Measurements from ENCODE around the gene TEX10. TPM values are rescaled to one million over a fixed set of nuclear protein-coding genes. Genes with fewer than 3 reads are reported as not detected.

The TEX10 gene
- total RNA-seq, 1 experiment from 2014 or later: 31.1 TPM

- Histone ChIP-seq H3K36me3 (ENCODE audit: control insufficient read depth, insufficient read depth, low read length) (no peaks in the 10 kb centered on the region), H3K9me3 (no peaks in the 10 kb centered on the region), H3K4me3 (ENCODE audit: low read depth, low read length) (no peak overlapping the region), H3K27me3 (replicated peaks; ENCODE audit: control insufficient read depth, insufficient read depth, low read length) (no peaks in the 10 kb centered on the region), H3K4me1 (no peaks in the 10 kb centered on the region)
- no TSS peak for BruUV-seq (replicated peaks)
- peaks cover 81% of the 10 kb centered on the region for H3K36me3 Mint-ChIP-seq (ENCODE audit: insufficient read depth, unreplicated experiment)
- DNase-seq: no peak
- no peaks in the 10 kb centered on the region for H3K9me3 Mint-ChIP-seq (ENCODE audit: unreplicated experiment)
- no peak overlapping the region for H3K4me3 Mint-ChIP-seq (ENCODE audit: unreplicated experiment)
- intact Hi-C loops (cut with micrococcal nuclease; ENCODE audit: unreplicated experiment): no loop called here
- no peak overlapping the region for H3K27ac Mint-ChIP-seq (ENCODE audit: unreplicated experiment)
- POLR2A ChIA-PET: no interaction called here
- CTCF ChIA-PET: no interaction called here
- TF ChIP-seq CTCF (IDR thresholded peaks at IDR 0.05; ENCODE audit: insufficient read depth in 1 of 2, low read depth in 1 of 2, low read length in 1 of 2, severe bottlenecking in 1 of 2, unreplicated experiment in 1 of 2): no peak
- no peaks in the 10 kb centered on the region for H3K27me3 Mint-ChIP-seq (ENCODE audit: insufficient read depth, unreplicated experiment)
- H3K4me1 Mint-ChIP-seq (ENCODE audit: low read depth, unreplicated experiment): no peaks in the 10 kb centered on the region
Observed at GRCh38 chr9:100307080-100307479, 45.7 kb downstream of the TEX10 start.

GRCh38 chr9:100306283-100306682, 46.5 kb downstream of the TEX10 start:
- no peaks in the 10 kb centered on the region for H3K9me3 ChIP-seq
- peaks cover 82% of the 10 kb centered on the region for H3K36me3 Mint-ChIP-seq (ENCODE audit: insufficient read depth, unreplicated experiment)
- no peak overlapping the region for H3K4me3 ChIP-seq (ENCODE audit: low read depth, low read length)
- H3K4me1 Mint-ChIP-seq (ENCODE audit: low read depth, unreplicated experiment): no peaks in the 10 kb centered on the region
- ChIA-PET POLR2A (no interaction called here), CTCF (no interaction called here)
- intact Hi-C loops (cut with micrococcal nuclease; ENCODE audit: unreplicated experiment): no loop called here
- no TSS peak for BruUV-seq (replicated peaks)
- no peaks in the 10 kb centered on the region for H3K9me3 Mint-ChIP-seq (ENCODE audit: unreplicated experiment)
- H3K27me3 Mint-ChIP-seq (ENCODE audit: insufficient read depth, unreplicated experiment): no peaks in the 10 kb centered on the region
- no peaks in the 10 kb centered on the region for H3K4me1 ChIP-seq
- no peaks in the 10 kb centered on the region for H3K36me3 ChIP-seq (ENCODE audit: control insufficient read depth, insufficient read depth, low read length)
- no peak overlapping the region for H3K27ac Mint-ChIP-seq (ENCODE audit: unreplicated experiment)
- H3K27me3 ChIP-seq (replicated peaks; ENCODE audit: control insufficient read depth, insufficient read depth, low read length): no peaks in the 10 kb centered on the region
- no peak for DNase-seq
- H3K4me3 Mint-ChIP-seq (ENCODE audit: unreplicated experiment): no peak overlapping the region
- no peak for TF ChIP-seq CTCF (IDR thresholded peaks at IDR 0.05; ENCODE audit: insufficient read depth in 1 of 2, low read depth in 1 of 2, low read length in 1 of 2, severe bottlenecking in 1 of 2, unreplicated experiment in 1 of 2)

- Mint-ChIP-seq H3K27ac (ENCODE audit: unreplicated experiment) (no peak overlapping the region), H3K36me3 (ENCODE audit: insufficient read depth, unreplicated experiment) (peaks cover 84% of the 10 kb centered on the region), H3K9me3 (ENCODE audit: unreplicated experiment) (no peaks in the 10 kb centered on the region), H3K27me3 (ENCODE audit: insufficient read depth, unreplicated experiment) (no peaks in the 10 kb centered on the region), H3K4me3 (ENCODE audit: unreplicated experiment) (no peak overlapping the region), H3K4me1 (ENCODE audit: low read depth, unreplicated experiment) (no peaks in the 10 kb centered on the region)
- ChIA-PET POLR2A (no interaction called here), CTCF (no interaction called here)
- no peak overlapping the region for H3K4me3 ChIP-seq (ENCODE audit: low read depth, low read length)
- H3K27me3 ChIP-seq (replicated peaks; ENCODE audit: control insufficient read depth, insufficient read depth, low read length): no peaks in the 10 kb centered on the region
- no TSS peak for BruUV-seq (replicated peaks)
- no peak for TF ChIP-seq CTCF (IDR thresholded peaks at IDR 0.05; ENCODE audit: insufficient read depth in 1 of 2, low read depth in 1 of 2, low read length in 1 of 2, severe bottlenecking in 1 of 2, unreplicated experiment in 1 of 2)
- intact Hi-C loops (cut with micrococcal nuclease; ENCODE audit: unreplicated experiment): no loop called here
- no peak for DNase-seq
- no peaks in the 10 kb centered on the region for H3K9me3 ChIP-seq
- H3K36me3 ChIP-seq (ENCODE audit: control insufficient read depth, insufficient read depth, low read length): no peaks in the 10 kb centered on the region
- H3K4me1 ChIP-seq: no peaks in the 10 kb centered on the region
Observed at GRCh38 chr9:100303747-100304146, 49.0 kb downstream of the TEX10 start.

Measured in Caco-2 (cell line).